ENCODE results near the gene TMEM163. TPM values are rescaled to one million over a fixed set of nuclear protein-coding genes. Genes with fewer than 3 reads are reported as not detected.

The TMEM163 gene
- total and polyA plus RNA-seq, 2 donors (not counting 3 experiments of a cell fraction or from before 2014, with no cell fraction given), result 1.0 to 2.8 TPM

DNA sequence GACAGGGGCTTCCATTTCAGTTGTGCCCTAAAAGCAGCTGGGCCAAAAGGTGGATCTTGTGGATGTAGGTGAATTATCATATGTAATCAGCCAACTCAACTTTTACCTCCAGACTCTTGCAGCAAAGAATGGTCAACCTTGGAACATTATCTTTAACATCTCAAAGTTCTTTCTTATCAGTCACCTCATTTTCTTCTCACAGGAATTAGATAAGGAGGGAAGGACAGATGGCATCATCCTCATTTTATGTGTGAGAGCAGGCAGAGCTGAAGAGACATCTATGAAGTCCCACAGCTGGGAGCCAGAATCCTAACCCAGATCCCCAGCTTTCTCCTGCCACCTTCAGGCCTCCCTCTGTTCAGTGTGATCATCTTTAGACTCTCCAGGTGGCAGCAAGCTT, 282.9 kb downstream of the TMEM163 start:
- FAIRE-seq, result no peak
- CTCF ChIA-PET, result interaction anchor here (1.3 to 4.2 kb wide), 6 partner anchors 9 to 36 kb away, joined by 3 to 28 read pairs (median 8); no protein-coding TSS in a partner anchor

More for the DNA sequence above, 282.9 kb downstream of the TMEM163 start:
- Histone ChIP-seq H3K36me3 (ENCODE audit: control insufficient read depth in 2 of 2, extremely low read depth in 1 of 2, insufficient read depth in 2 of 2, low read length in 2 of 2) (no peaks in the 10 kb centered on the region), H3K27ac (ENCODE audit: insufficient read depth, low read depth, low read length) (no peak overlapping the region), H3K4me2 (ENCODE audit: insufficient read depth, low read length) (no peak overlapping the region), H3K27me3 (ENCODE audit: control insufficient read depth in 2 of 2, insufficient read depth in 2 of 2, low read length in 2 of 2) (no peaks in the 10 kb centered on the region), H3K9ac (replicated peaks; ENCODE audit: extremely low read depth, insufficient read depth, low read length) (no peak overlapping the region), H3K9me3 (replicated peaks; ENCODE audit: control insufficient read depth, insufficient read depth, low read length) (no peaks in the 10 kb centered on the region), H3K4me1 (ENCODE audit: control insufficient read depth, extremely low read depth, insufficient read depth, low read length) (peaks cover 35% of the 10 kb centered on the region), H3K4me3 (replicated peaks in 1 of 3; ENCODE audit: insufficient read depth in 1 of 3, low read depth in 1 of 3, low read length in 3 of 3) (no peak overlapping the region), H2AFZ (ENCODE audit: low read depth, low read length) (no peak overlapping the region), H4K20me1 (replicated peaks; ENCODE audit: control insufficient read depth, extremely low read depth, insufficient read depth, low read length) (no peaks in the 10 kb centered on the region), H3K9me1 (replicated peaks; ENCODE audit: control insufficient read depth, extremely low read depth, insufficient read depth, low read length) (no peaks in the 10 kb centered on the region), H3K79me2 (ENCODE audit: control insufficient read depth, insufficient read depth, low read length) (no peaks in the 10 kb centered on the region)
- dilution Hi-C loops (cut with MboI; ENCODE audit: extremely low pct_ligation_motif_present, low sequenced_read_pairs), result no loop called here
- intact Hi-C loops (cut with micrococcal nuclease), result no loop called here
- TF ChIP-seq, protein P1, sequence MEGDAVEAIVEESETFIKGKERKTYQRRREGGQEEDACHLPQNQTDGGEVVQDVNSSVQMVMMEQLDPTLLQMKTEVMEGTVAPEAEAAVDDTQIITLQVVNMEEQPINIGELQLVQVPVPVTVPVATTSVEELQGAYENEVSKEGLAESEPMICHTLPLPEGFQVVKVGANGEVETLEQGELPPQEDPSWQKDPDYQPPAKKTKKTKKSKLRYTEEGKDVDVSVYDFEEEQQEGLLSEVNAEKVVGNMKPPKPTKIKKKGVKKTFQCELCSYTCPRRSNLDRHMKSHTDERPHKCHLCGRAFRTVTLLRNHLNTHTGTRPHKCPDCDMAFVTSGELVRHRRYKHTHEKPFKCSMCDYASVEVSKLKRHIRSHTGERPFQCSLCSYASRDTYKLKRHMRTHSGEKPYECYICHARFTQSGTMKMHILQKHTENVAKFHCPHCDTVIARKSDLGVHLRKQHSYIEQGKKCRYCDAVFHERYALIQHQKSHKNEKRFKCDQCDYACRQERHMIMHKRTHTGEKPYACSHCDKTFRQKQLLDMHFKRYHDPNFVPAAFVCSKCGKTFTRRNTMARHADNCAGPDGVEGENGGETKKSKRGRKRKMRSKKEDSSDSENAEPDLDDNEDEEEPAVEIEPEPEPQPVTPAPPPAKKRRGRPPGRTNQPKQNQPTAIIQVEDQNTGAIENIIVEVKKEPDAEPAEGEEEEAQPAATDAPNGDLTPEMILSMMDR (IDR thresholded peaks at IDR 0.05; ENCODE audit: extremely low read depth in 1 of 2, insufficient read depth in 1 of 2, low read depth in 1 of 2, low read length in 2 of 2), result no peak
- TF ChIP-seq EZH2 (IDR thresholded peaks at IDR 0.05; ENCODE audit: borderline replicate concordance, low read depth, low read length, severe bottlenecking), result no peak
- no peak for TF ChIP-seq POLR2A (IDR thresholded peaks at IDR 0.05; ENCODE audit: low read depth, low read length)
- TF ChIP-seq FOS (IDR thresholded peaks at IDR 0.05; ENCODE audit: borderline replicate concordance, insufficient read depth, low read length), result no peak
- TF ChIP-seq, protein P2, sequence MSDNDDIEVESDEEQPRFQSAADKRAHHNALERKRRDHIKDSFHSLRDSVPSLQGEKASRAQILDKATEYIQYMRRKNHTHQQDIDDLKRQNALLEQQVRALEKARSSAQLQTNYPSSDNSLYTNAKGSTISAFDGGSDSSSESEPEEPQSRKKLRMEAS (IDR thresholded peaks at IDR 0.05; ENCODE audit: insufficient read depth, insufficient read length), result no peak
- TF ChIP-seq POLR2AphosphoS5 (IDR thresholded peaks at IDR 0.05; ENCODE audit: insufficient read depth, low read depth, low read length), result no peak
- TF ChIP-seq MYC (IDR thresholded peaks at IDR 0.05; ENCODE audit: low read depth, low read length), result no peak
- TF ChIP-seq GATA2 (IDR thresholded peaks at IDR 0.05; ENCODE audit: insufficient read depth, insufficient read length, low read depth, low read length), result no peak
- no peak for TF ChIP-seq JUN (IDR thresholded peaks at IDR 0.05; ENCODE audit: borderline replicate concordance, insufficient read depth, insufficient read length, low read depth)
- DNase-seq (ENCODE audit: low read depth, low spot score), result no peak
- POLR2A ChIA-PET, result no interaction called here
- BruUV-seq (replicated peaks), result no TSS peak
